ENCODE results near the gene HOXA4. TPM values are rescaled to one million over a fixed set of nuclear protein-coding genes. Genes with fewer than 3 reads are reported as not detected.

HOXA4 gene
- total RNA-seq, 1 experiment from 2014 or later, result not detected

GRCh38 chr7:27165089-27165995 is 34.8 kb upstream of the HOXA4 start, which contains the start of gene HOXA9:
TSS of gene HOXA9 (minus strand) at chr7:27165537. CDS start at chr7:27165457, 80 bp downstream.
- H3K36me3 Mint-ChIP-seq, result 0 out of 2 replicates have a peak, but pooled peaks cover 2% of the 10 kb centered on the region
- H3K27ac Mint-ChIP-seq, result no peak within 1 kb of the TSS
- CTCF ChIA-PET, result interaction anchor here (0.9 to 2.3 kb wide), 5 partner anchors 9 to 22 kb away, joined by 3 to 19 read pairs (median 6); partner anchors contain the start of genes HOXA5 and HOXA7
- H3K4me3 Mint-ChIP-seq, result peak within 1 kb of the TSS; percentile 46
- DNase-seq (ENCODE audit: low spot score) (peak; percentile 17), ATAC-seq (no peak)
- peaks cover 16% of the 10 kb centered on the region for H3K4me1 Mint-ChIP-seq
- POLR2A ChIA-PET, result no interaction called here
- H3K9me3 Mint-ChIP-seq, result no peaks in the 10 kb centered on the region
- no peak for TF ChIP-seq ESRRA (CRISPR knock-in tag; IDR thresholded peaks at IDR 0.05; ENCODE audit: borderline replicate concordance)
- TF ChIP-seq E2F4 (CRISPR knock-in tag; IDR thresholded peaks at IDR 0.05; ENCODE audit: borderline replicate concordance, low read depth), result no peak
- TF ChIP-seq USF2 (CRISPR knock-in tag; IDR thresholded peaks at IDR 0.05), result peak; percentile 84
- TF ChIP-seq FOXK1 (CRISPR knock-in tag; IDR thresholded peaks at IDR 0.05), result no peak
- TF ChIP-seq MXD4 (CRISPR knock-in tag; IDR thresholded peaks at IDR 0.05; ENCODE audit: borderline replicate concordance), result no peak
- TF ChIP-seq SMAD3 (CRISPR knock-in tag; IDR thresholded peaks at IDR 0.05; ENCODE audit: borderline replicate concordance), result no peak
- no peak for TF ChIP-seq TP53 (CRISPR knock-in tag; IDR thresholded peaks at IDR 0.05)
- TF ChIP-seq ZNF281 (CRISPR knock-in tag; IDR thresholded peaks at IDR 0.05), result no peak
- TF ChIP-seq USF1 (CRISPR knock-in tag; IDR thresholded peaks at IDR 0.05), result peak; percentile 88
- no peak for TF ChIP-seq MLX (CRISPR knock-in tag; IDR thresholded peaks at IDR 0.05)
- no peak for TF ChIP-seq ZBTB21 (CRISPR knock-in tag; IDR thresholded peaks at IDR 0.05; ENCODE audit: borderline replicate concordance)
- no peak for TF ChIP-seq ATF2 (CRISPR knock-in tag; IDR thresholded peaks at IDR 0.05; ENCODE audit: borderline replicate concordance, low read depth)
- TF ChIP-seq ATF3 (CRISPR knock-in tag; conservative IDR thresholded peaks at IDR 0.05), result no peak
- peak; percentile 18; the same call in 1 of the 2 replicates for TF ChIP-seq NFYB (CRISPR knock-in tag; conservative IDR thresholded peaks at IDR 0.05; ENCODE audit: low read depth)
- no peak for TF ChIP-seq SMAD4 (CRISPR knock-in tag; IDR thresholded peaks at IDR 0.05)
- H3K27me3 Mint-ChIP-seq (ENCODE audit: low read depth), result peaks cover 100% of the 10 kb centered on the region

Data from WTC11 (cell line).